T-helper 2 cell treated with Interferon-gamma antibody and Interleukin-4, amounts not matched to agents 100 ng/mL and 5 ng/mL, for 36 hours (primary cell): ENCODE results near the gene UCK1. TPM values are rescaled to one million over a fixed set of nuclear protein-coding genes. Genes with fewer than 3 reads are reported as not detected.

Source experiments
- intact Hi-C: fragments of 100-400 bp; cut with micrococcal nuclease; formaldehyde crosslinking; loops from one replicate; pipeline ENCODE4 v1.15.1; 2023
- total RNA-seq: library from RNA; stranded (reverse); gene quantifications from 2 replicates; pipeline ENCODE4 v1.2.3, GENCODE V29; 2022

UCK1 gene
- total RNA-seq, 1 donor from 2014 or later = 28.6 TPM

DNA sequence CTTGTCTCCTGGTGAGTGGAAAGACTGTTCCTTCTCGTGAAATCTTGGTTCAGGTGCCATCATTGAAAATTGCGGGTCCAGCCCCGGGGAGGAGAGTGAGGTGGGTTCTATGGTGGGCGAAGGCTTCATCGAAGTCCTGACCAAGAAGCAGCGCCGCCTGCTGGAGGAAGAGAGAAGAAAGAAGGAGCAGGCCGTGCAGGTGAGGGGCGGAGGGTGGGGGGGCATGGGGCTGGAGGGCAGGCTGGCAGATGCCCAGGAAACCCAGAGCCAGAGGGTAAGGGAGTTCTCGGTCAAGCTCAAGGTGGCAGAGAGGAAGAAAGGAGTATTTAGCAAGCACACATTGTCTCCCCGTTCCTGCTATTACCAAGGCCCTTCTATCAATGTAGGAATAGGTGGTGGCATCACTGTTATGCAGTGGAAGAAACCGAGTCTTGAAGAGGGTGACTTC is 52.6 kb downstream of the UCK1 start:
- intact Hi-C loops = loop anchor here (1.0 kb wide), 1 partner anchor 128 kb away; no protein-coding TSS in a partner anchor

DNA sequence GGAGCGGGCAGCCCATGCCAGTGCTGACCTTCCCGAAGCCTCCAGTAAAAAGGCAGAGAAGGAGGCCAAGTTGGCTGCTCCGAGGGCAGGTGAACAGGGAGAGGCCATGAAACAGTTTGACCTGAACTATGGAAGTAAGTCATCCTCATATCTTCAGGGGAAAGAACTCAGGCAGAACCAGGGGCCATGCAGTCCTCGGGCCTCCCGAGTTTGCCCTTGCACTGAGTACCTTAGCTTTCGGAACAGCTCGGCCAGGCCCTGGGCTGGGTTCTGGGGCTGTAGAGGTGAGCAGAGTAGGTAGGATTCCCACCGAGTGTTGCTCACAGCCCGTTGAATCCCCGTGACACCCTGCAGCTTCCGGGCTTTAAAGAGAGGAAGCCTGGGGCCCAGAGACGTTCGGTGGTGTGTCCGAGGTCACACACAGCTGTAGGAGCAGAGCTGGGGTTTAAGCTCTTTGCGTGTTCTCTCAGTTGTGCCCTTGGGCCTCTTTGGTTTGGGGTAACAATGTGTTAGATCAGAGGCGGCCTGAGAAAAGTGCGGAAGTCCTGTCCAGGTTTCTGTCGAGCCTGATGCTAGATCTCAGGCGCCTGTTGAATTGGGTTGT is 53.1 kb downstream of the UCK1 start:
- intact Hi-C loops = loop anchor here (1.0 kb wide), 1 partner anchor 128 kb away; no protein-coding TSS in a partner anchor

DNA sequence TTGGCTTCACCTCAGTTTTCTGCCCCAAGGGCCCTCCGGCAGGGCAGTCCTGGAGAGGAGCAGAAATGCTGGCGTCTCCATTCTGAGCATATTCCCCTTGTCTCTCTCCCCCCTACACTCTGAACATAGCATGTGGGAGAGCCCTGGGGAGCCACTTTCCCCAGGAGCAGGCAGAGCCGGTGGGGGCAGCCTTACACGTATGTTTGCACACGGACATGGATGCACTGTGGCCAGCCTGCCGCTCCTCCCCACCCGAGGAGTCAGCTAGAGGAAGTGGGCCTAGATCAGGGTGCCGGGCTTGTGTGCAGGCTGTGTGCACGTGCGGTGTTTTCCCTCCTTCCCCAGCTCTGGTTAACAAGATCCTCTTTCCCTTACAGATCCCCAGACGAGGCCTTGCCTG is 53.7 kb downstream of the UCK1 start:
- intact Hi-C loops = no loop called here

DNA sequence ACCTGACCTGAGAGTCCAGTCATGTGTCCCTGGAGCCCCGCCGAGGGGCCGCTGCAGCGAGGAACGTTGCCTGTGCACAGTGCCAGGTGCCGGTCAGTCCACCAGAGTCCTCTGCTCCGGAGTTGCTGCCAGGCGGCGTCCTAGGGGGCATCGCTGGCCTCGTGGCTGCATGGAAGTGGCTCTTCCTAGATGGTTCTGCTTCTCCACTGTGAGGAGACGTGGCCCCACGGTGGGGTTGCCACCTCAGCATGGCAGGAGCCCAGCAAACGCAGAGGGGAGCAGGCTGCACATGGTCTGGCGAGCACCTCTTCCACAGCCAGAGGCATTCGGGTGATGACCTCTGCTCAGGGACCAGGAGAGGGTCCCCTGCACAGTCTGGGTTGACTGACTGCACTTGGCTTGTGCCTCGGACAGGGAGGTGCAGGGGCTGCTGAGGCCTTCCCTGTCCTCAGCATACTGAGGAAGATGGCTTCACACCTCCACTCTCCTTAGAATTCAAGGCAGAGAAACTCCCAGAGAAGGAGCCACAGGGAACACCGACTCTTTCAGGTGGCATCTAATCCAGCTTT is 54.2 kb downstream of the UCK1 start:
- intact Hi-C loops = no loop called here

DNA sequence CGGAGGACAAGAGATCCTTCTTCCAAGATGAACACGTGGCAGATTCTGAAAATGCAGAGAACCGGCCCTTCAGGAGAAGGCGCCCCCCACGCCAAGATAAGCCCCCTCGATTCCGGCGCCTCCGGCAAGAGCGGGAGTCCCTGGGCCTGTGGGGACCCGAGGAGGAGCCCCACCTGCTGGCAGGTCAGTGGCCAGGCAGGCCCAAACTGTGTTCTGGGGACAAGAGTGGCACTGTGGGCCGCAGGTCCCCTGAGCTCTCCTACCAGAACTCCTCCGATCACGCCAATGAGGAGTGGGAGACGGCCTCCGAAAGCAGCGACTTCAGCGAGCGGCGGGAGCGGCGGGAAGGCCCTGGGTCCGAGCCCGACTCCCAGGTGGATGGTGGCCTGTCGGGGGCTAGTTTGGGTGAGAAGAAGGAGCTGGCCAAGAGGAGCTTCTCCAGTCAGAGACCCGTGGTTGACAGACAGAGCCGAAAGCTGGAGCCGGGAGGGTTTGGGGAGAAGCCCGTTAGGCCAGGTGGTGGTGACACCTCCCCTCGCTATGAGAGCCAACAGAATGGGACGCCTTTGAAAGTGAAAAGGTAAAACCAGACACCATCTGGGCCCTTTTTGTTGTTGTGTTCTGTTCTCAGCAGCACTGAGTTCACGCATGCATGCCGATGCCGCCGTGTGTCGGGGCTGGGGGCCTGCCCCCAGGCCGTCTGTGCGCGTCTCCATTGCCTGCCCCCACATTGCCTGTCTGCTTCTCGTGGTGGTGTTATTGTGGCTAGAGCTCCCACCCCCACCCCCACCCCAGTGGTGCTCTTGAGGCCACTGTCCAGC is 54.9 kb downstream of the UCK1 start:
- intact Hi-C loops = no loop called here

DNA sequence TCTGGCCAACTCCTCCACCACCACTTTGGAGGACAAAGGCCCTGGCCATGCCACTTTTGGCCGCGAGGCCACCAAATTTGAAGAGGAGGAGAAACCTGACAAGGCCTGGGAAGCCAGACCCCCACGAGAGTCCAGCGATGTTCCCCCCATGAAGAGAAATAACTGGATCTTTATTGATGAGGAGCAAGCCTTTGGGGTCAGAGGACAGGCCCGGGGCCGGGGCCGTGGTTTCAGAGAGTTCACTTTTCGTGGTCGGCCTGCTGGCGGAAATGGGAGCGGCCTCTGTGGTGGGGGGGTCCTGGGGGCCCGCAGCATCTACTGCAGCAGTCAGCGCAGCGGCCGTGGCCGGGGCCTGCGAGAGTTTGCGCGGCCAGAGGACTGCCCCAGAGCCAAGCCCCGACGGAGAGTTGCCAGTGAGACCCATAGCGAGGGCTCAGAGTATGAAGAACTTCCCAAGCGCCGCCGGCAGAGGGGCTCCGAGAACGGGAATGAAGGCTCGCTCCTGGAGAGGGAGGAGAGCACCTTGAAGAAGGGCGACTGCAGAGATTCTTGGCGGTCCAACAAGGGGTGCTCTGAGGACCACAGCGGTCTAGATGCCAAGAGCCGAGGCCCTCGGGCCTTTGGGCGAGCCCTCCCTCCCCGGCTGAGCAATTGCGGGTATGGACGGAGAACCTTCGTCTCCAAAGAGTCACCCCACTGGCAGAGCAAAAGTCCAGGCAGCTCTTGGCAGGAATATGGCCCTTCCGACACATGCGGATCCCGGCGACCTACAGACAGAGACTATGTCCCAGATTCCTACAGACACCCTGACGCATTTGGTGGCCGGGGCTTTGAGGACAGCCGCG is 55.7 kb downstream of the UCK1 start:
- intact Hi-C loops = no loop called here

DNA sequence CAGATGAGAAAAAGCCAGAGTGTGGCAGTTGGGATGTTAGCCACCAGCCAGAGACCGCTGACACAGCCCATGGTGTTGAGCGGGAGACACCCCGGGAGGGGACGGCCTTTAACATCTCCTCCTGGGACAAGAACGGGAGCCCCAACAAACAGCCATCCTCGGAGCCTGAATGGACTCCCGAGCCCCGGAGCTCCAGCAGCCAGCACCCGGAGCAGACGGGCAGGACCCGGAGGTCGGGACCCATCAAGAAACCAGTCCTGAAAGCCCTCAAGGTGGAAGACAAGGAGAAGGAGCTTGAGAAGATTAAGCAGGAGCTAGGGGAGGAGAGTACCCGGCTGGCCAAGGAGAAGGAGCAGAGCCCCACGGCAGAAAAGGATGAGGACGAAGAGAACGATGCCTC is 56.4 kb downstream of the UCK1 start:
- intact Hi-C loops = no loop called here

DNA sequence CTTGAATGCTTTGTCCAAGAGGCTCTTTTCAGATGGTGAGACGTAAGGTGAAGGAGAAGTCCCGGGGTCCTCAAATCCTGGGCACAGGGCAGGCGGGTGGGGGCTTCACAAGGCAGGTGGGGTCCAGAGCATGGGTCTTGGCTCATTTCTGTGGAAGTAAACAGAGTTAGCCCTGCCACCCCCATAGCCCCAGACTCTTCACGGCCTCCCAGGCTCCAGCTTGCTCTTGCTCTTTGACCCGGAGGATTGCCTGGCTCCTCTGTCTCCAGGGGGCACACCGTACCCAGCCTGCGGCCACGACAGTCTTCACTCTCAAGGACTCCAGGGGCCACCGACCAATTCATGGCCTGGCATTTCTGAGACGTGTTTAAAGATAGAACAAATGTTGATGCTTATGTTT is 57.2 kb downstream of the UCK1 start:
- intact Hi-C loops = no loop called here

Other genes starting within 250 kb of the UCK1 start
- not detected in 2 replicates for gene PLPP7, start 241.5 kb downstream of the UCK1 start, total RNA-seq
- gene PRRC2B, start 137.2 kb downstream of the UCK1 start, total RNA-seq = 181 and 190 TPM in 2 replicates
- 34.9 and 36.5 TPM in 2 replicates for gene POMT1, start 28.3 kb downstream of the UCK1 start, total RNA-seq
- not detected in 2 replicates for gene PRRT1B, start 14.3 kb upstream of the UCK1 start, total RNA-seq
- 129 and 131 TPM in 2 replicates for gene RAPGEF1, start 208.8 kb upstream of the UCK1 start, total RNA-seq